HEK293 (cell line): ENCODE results near the gene STXBP4.

Experiments used
- CTCF ChIA-PET: fragments of 350-600 bp; formaldehyde crosslinking; extraction: SDS; loops from one replicate; lab custom pipeline; 2021; ENCODE audit warnings: antibody characterized with exemption; lab: Yijun Ruan, JAX
- POLR2A ChIA-PET: fragments of 300-600 bp; formaldehyde crosslinking; extraction: SDS; loops from one replicate; lab custom pipeline; 2020; ENCODE audit warnings: antibody characterized with exemption, inconsistent platforms; lab: Yijun Ruan, JAX
- H3K27ac ChIP-seq: fragments of 200-500 bp; sonication (Bioruptor generic); 2 replicates; pipeline ENCODE4 v1.5.1; 2014; ENCODE audit warnings: low read depth, low read length, control low read depth, inconsistent platforms; ENCODE audit errors: extremely low read depth
- H3K36me3 ChIP-seq, 2 experiments: fragments of 200-500 bp in 1 of 2; sonication (Bioruptor generic) in 1 of 2; 1 replicate in 1 of 2; 2 replicates in 1 of 2; pipeline ENCODE4 v1.5.1; 2014 to 2017; ENCODE audit warnings: inconsistent platforms in 2 of 2, low read length in 2 of 2; ENCODE audit not compliant: control insufficient read depth in 2 of 2, insufficient read depth in 1 of 2
- H3K4me1 ChIP-seq: fragments of 200-500 bp; sonication (Bioruptor generic); 2 replicates; pipeline ENCODE4 v1.5.1; 2014; ENCODE audit warnings: mild to moderate bottlenecking, low read length, inconsistent platforms; ENCODE audit not compliant: control insufficient read depth, insufficient read depth
- H3K4me3 ChIP-seq: 2 replicates; pipeline ENCODE4 v1.5.1; 2011; ENCODE audit warnings: low read depth, mild to moderate bottlenecking, control low read depth, low read length, moderate library complexity
- H3K9me3 ChIP-seq: fragments of 200-500 bp; sonication (Bioruptor generic); 2 replicates; pipeline ENCODE4 v1.5.1; 2014; ENCODE audit warnings: low read depth, low read length, inconsistent platforms; ENCODE audit not compliant: control insufficient read depth, insufficient read depth
- AEBP2 ChIP-seq: fragments of 450-650 bp; formaldehyde crosslinking; IDR thresholded peaks from 2 replicates; pipeline ENCODE4 v1.5.1; 2016; ENCODE audit warnings: missing biosample characterization, missing genetic modification characterization, borderline replicate concordance
- EGR2 ChIP-seq: fragments of 450-650 bp; formaldehyde crosslinking; IDR thresholded peaks from 2 replicates; pipeline ENCODE4 v1.5.1; 2016; ENCODE audit warnings: low read depth, missing biosample characterization, missing genetic modification characterization
- FEZF1 ChIP-seq: fragments of 450-650 bp; formaldehyde crosslinking; IDR thresholded peaks from 2 replicates; pipeline ENCODE4 v1.5.1; 2016; ENCODE audit warnings: missing biosample characterization, missing genetic modification characterization
- GLIS2 ChIP-seq: fragments of 450-650 bp; formaldehyde crosslinking; IDR thresholded peaks from 2 replicates; pipeline ENCODE4 v1.5.1; 2016; ENCODE audit warnings: missing biosample characterization, missing genetic modification characterization
- HIC1 ChIP-seq: fragments of 450-650 bp; formaldehyde crosslinking; IDR thresholded peaks from 2 replicates; pipeline ENCODE4 v1.5.1; 2016; ENCODE audit warnings: missing biosample characterization, missing genetic modification characterization
- KLF8 ChIP-seq: fragments of 450-650 bp; formaldehyde crosslinking; IDR thresholded peaks from 2 replicates; pipeline ENCODE4 v1.5.1; 2016; ENCODE audit warnings: missing biosample characterization, missing genetic modification characterization
- OSR2 ChIP-seq: fragments of 450-650 bp; formaldehyde crosslinking; IDR thresholded peaks from 2 replicates; pipeline ENCODE4 v1.5.1; 2016; ENCODE audit warnings: missing biosample characterization, missing genetic modification characterization
- OVOL3 ChIP-seq: fragments of 450-650 bp; formaldehyde crosslinking; IDR thresholded peaks from 2 replicates; pipeline ENCODE4 v1.5.1; 2016; ENCODE audit warnings: missing biosample characterization, missing genetic modification characterization
- SCRT2 ChIP-seq: fragments of 450-650 bp; formaldehyde crosslinking; IDR thresholded peaks from 2 replicates; pipeline ENCODE4 v1.5.1; 2016; ENCODE audit warnings: missing biosample characterization, missing genetic modification characterization
- SP2 ChIP-seq: fragments of 450-650 bp; formaldehyde crosslinking; IDR thresholded peaks from 2 replicates; pipeline ENCODE4 v1.5.1; 2016; ENCODE audit warnings: missing biosample characterization, missing genetic modification characterization
- SP3 ChIP-seq: fragments of 450-650 bp; formaldehyde crosslinking; IDR thresholded peaks from 2 replicates; pipeline ENCODE4 v1.5.1; 2016; ENCODE audit warnings: missing biosample characterization, missing genetic modification characterization
- SP7 ChIP-seq: fragments of 450-650 bp; formaldehyde crosslinking; IDR thresholded peaks from 2 replicates; pipeline ENCODE4 v1.5.1; 2016; ENCODE audit warnings: missing biosample characterization, missing genetic modification characterization
- TRIM28 ChIP-seq: IDR thresholded peaks from 2 replicates; pipeline ENCODE4 v1.6.1; 2011; ENCODE audit warnings: low read length, control low read depth, borderline replicate concordance
- YY1 ChIP-seq: fragments of 450-650 bp; formaldehyde crosslinking; IDR thresholded peaks from 2 replicates; pipeline ENCODE4 v1.5.1; 2018; ENCODE audit warnings: missing biosample characterization, missing genetic modification characterization
- ZBTB44 ChIP-seq: fragments of 450-650 bp; IDR thresholded peaks from 2 replicates; pipeline ENCODE4 v1.5.1; 2018; ENCODE audit warnings: missing biosample characterization, mild to moderate bottlenecking, missing genetic modification characterization
- ZFP41 ChIP-seq: fragments of 450-650 bp; formaldehyde crosslinking; IDR thresholded peaks from 2 replicates; pipeline ENCODE4 v1.5.1; 2016; ENCODE audit warnings: missing biosample characterization, missing genetic modification characterization, borderline replicate concordance
- ZNF175 ChIP-seq: fragments of 450-650 bp; formaldehyde crosslinking; IDR thresholded peaks from 2 replicates; pipeline ENCODE4 v1.5.1; 2016; ENCODE audit warnings: missing biosample characterization, missing genetic modification characterization
- ZNF184 ChIP-seq: fragments of 450-650 bp; IDR thresholded peaks from 2 replicates; pipeline ENCODE4 v1.5.1; 2018; ENCODE audit warnings: missing biosample characterization, mild to moderate bottlenecking, missing genetic modification characterization
- ZNF19 ChIP-seq: fragments of 450-650 bp; formaldehyde crosslinking; IDR thresholded peaks from 2 replicates; pipeline ENCODE4; 2016; ENCODE audit warnings: missing biosample characterization, missing genetic modification characterization, low read depth
- ZNF335 ChIP-seq: fragments of 450-650 bp; formaldehyde crosslinking; conservative IDR thresholded peaks from 2 replicates; pipeline ENCODE4 v1.5.1; 2016; ENCODE audit warnings: missing biosample characterization, missing genetic modification characterization
- ZNF580 ChIP-seq: fragments of 450-650 bp; formaldehyde crosslinking; IDR thresholded peaks from 2 replicates; pipeline ENCODE4 v1.5.1; 2016; ENCODE audit warnings: missing biosample characterization, missing genetic modification characterization
- ZNF600 ChIP-seq: fragments of 450-650 bp; formaldehyde crosslinking; IDR thresholded peaks from 2 replicates; pipeline ENCODE4 v1.5.1; 2016; ENCODE audit warnings: missing biosample characterization, missing genetic modification characterization
- ZNF658 ChIP-seq: fragments of 450-650 bp; formaldehyde crosslinking; IDR thresholded peaks from 2 replicates; pipeline ENCODE4; 2016; ENCODE audit warnings: missing biosample characterization, missing genetic modification characterization
- ZNF660 ChIP-seq: fragments of 450-650 bp; IDR thresholded peaks from 2 replicates; pipeline ENCODE4 v1.5.1; 2018; ENCODE audit warnings: missing biosample characterization, mild to moderate bottlenecking, missing genetic modification characterization
- ZXDB ChIP-seq: fragments of 450-650 bp; formaldehyde crosslinking; IDR thresholded peaks from 2 replicates; pipeline ENCODE4 v1.5.1; 2016; ENCODE audit warnings: missing biosample characterization, missing genetic modification characterization
- TF ChIP-seq, protein P1 (sequence below): fragments of 450-650 bp; formaldehyde crosslinking; IDR thresholded peaks from 2 replicates; pipeline ENCODE4 v1.5.1; 2016; ENCODE audit warnings: missing biosample characterization, missing genetic modification characterization
- TF ChIP-seq, protein P2 (sequence below): fragments of 450-650 bp; formaldehyde crosslinking; IDR thresholded peaks from 2 replicates; pipeline ENCODE4 v1.5.1; 2016; ENCODE audit warnings: missing biosample characterization, missing genetic modification characterization

STXBP4 gene, protein sequence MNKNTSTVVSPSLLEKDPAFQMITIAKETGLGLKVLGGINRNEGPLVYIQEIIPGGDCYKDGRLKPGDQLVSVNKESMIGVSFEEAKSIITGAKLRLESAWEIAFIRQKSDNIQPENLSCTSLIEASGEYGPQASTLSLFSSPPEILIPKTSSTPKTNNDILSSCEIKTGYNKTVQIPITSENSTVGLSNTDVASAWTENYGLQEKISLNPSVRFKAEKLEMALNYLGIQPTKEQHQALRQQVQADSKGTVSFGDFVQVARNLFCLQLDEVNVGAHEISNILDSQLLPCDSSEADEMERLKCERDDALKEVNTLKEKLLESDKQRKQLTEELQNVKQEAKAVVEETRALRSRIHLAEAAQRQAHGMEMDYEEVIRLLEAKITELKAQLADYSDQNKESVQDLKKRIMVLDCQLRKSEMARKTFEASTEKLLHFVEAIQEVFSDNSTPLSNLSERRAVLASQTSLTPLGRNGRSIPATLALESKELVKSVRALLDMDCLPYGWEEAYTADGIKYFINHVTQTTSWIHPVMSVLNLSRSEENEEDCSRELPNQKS

DNA sequence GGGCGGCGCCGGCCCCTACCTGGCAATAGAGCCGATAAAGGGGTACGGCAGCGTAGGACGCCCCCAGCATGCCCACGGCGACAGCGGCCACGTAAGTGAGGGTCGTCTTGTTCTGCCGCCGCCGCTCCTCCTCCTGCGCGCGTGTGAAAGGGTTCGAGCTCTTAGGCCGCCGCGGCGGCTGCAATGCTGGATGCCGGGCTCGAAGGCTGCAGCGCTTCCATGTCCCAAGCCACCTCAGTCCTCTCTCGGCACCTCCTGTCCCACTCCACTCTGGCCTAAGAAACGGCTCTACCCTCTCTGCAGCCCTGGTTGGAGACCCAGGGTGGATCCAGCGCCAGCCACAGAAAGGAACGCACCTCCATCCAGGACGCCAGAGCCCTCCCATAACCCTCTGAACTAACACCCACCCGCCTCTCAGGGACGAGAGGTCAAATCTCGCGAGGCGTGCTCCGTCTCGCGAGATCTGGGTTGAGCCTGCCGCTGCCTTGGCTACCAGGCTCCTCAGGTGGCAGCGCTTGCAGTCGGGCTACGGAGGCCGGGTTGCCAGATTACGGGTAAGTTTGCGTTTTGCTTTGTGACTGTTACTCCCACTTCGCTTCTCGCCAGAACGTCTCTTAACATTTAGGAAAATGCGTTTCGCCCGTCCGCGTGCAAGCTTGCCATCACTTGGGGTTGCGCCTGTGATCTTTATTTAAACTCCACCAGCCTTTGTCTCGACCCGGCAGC lies at the start of gene STXBP4, which contains the start of gene COX11:
Gene STXBP4 (plus strand): TSS at position 504 of the 726 bp plus-strand sequence. CDS start 17,455 bp downstream, outside the sequence.
Gene COX11 (minus strand): TSS at position 393 of the 726 bp plus-strand sequence. CDS start 8 bp downstream, at position 385.
- POLR2A ChIA-PET = interaction anchor here (1.0 to 2.6 kb wide), 2 partner anchors 11 to 270 kb away, joined by 4 to 13 read pairs; no protein-coding TSS in a partner anchor
- Histone ChIP-seq H3K4me1 (no peaks in the 10 kb centered on the region; the same call in 1 of the 2 replicates), H3K4me3 (peak within 1 kb of the TSS; percentile 87), H3K9me3 (no peaks in the 10 kb centered on the region), H3K36me3 (peaks cover 22 to 24% of the 10 kb centered on the region in 2 experiments), H3K27ac (peak within 1 kb of the TSS; percentile 82)
- CTCF ChIA-PET = interaction anchor here (0.6 to 3.2 kb wide), 2 partner anchors 24 to 241 kb away, joined by 3 to 17 read pairs; no protein-coding TSS in a partner anchor
- peak; percentile 60 for TF ChIP-seq OSR2 (tag by site-specific recombination)
- TF ChIP-seq ZXDB (tag by site-specific recombination) = peak; percentile 68
- peak; percentile 31 for TF ChIP-seq EGR2 (tag by site-specific recombination)
- TF ChIP-seq ZNF600 (tag by site-specific recombination) = peak; percentile 77
- peak; percentile 40; the same call in 1 of the 2 replicates for TF ChIP-seq ZNF660 (tag by site-specific recombination)
- no peak for TF ChIP-seq AEBP2 (tag by site-specific recombination)
- TF ChIP-seq ZFP41 = no peak
- no peak for TF ChIP-seq ZNF19 (tag by site-specific recombination)
- no peak for TF ChIP-seq ZNF175
- peak; percentile 77 for TF ChIP-seq TRIM28
- no peak for TF ChIP-seq ZNF184 (tag by site-specific recombination)
- peak; percentile 98 for TF ChIP-seq ZNF335 (tag by site-specific recombination)
- TF ChIP-seq ZNF580 (tag by site-specific recombination) = 0 out of 2 replicates have a peak, but pooled peaks have one; percentile 27
- TF ChIP-seq, protein P1, sequence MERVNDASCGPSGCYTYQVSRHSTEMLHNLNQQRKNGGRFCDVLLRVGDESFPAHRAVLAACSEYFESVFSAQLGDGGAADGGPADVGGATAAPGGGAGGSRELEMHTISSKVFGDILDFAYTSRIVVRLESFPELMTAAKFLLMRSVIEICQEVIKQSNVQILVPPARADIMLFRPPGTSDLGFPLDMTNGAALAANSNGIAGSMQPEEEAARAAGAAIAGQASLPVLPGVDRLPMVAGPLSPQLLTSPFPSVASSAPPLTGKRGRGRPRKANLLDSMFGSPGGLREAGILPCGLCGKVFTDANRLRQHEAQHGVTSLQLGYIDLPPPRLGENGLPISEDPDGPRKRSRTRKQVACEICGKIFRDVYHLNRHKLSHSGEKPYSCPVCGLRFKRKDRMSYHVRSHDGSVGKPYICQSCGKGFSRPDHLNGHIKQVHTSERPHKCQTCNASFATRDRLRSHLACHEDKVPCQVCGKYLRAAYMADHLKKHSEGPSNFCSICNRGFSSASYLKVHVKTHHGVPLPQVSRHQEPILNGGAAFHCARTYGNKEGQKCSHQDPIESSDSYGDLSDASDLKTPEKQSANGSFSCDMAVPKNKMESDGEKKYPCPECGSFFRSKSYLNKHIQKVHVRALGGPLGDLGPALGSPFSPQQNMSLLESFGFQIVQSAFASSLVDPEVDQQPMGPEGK (tag by site-specific recombination) = peak; percentile 39; the same call in 1 of the 2 replicates
- peak; percentile 73 for TF ChIP-seq SP2
- TF ChIP-seq SP3 = peak; percentile 74
- TF ChIP-seq FEZF1 (tag by site-specific recombination) = 0 out of 2 replicates have a peak, but pooled peaks have one; percentile 9
- TF ChIP-seq ZBTB44 (tag by site-specific recombination) = peak; percentile 34; the same call in 1 of the 2 replicates
- no peak for TF ChIP-seq ZNF658 (tag by site-specific recombination)
- peak; percentile 88 for TF ChIP-seq HIC1 (tag by site-specific recombination)
- TF ChIP-seq GLIS2 (tag by site-specific recombination) = peak; percentile 38; the same call in 1 of the 2 replicates
- peak; percentile 74 for TF ChIP-seq KLF8
- peak; percentile 44 for TF ChIP-seq SP7 (tag by site-specific recombination)
- no peak for TF ChIP-seq OVOL3 (tag by site-specific recombination)
- no peak for TF ChIP-seq YY1 (tag by site-specific recombination)
- TF ChIP-seq, protein P2, sequence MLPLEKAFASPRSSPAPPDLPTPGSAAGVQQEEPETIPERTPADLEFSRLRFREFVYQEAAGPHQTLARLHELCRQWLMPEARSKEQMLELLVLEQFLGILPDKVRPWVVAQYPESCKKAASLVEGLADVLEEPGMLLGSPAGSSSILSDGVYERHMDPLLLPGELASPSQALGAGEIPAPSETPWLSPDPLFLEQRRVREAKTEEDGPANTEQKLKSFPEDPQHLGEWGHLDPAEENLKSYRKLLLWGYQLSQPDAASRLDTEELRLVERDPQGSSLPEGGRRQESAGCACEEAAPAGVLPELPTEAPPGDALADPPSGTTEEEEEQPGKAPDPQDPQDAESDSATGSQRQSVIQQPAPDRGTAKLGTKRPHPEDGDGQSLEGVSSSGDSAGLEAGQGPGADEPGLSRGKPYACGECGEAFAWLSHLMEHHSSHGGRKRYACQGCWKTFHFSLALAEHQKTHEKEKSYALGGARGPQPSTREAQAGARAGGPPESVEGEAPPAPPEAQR (tag by site-specific recombination) = no peak
- peak; percentile 99 for TF ChIP-seq SCRT2 (tag by site-specific recombination)
